ENCODE measurements around the gene ICAM2. TPM values are rescaled to one million over a fixed set of nuclear protein-coding genes. Genes with fewer than 3 reads are reported as not detected.

The ICAM2 gene
- total RNA-seq, 1 donor from 2014 or later, result 43.3 TPM

DNA sequence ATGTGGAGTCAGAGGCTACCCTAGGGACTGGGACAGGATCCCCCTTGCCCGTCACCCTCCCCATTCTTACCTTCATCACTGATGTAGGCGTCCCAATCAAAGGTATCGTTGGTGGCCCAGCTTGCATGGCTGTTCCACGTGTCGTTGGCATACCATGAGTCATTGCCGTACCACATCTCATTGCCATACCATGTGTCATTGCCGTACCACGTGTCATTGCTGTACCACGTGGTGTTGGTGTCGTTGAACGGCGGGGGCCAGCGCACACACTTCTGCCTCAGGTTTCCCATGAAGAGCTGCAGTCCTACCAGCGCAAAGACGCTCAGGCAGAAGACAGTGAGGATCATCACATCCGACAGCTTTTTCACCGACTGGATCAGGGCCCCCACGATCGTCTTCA is 52.5 kb downstream of the ICAM2 start:
- Histone ChIP-seq H3K36me3 (ENCODE audit: control insufficient read depth in 3 of 3, insufficient read depth in 3 of 3, low read length in 3 of 3) (peaks cover 40 to 57% (median 49%) of the 10 kb centered on the region in 3 donors), H3K27me3 (ENCODE audit: control insufficient read depth in 3 of 3, insufficient read depth in 3 of 3, low read length in 3 of 3) (no peaks in the 10 kb centered on the region), H3K9ac (ENCODE audit: low read depth in 1 of 3, low read length in 3 of 3) (no peak overlapping the region), H3K4me3 (ENCODE audit: low read length in 3 of 3) (no peak overlapping the region), H3K27ac (ENCODE audit: low read depth, low read length) (peak overlapping the region; percentile 38), H3K9me3 (ENCODE audit: control insufficient read depth in 3 of 3, low read length in 3 of 3) (no peaks in the 10 kb centered on the region), H3K4me1 (ENCODE audit: control insufficient read depth in 3 of 3, insufficient read depth in 3 of 3, low read length in 3 of 3) (peaks cover 21 to 46% (median 23%) of the 10 kb centered on the region in 3 donors)

DNA sequence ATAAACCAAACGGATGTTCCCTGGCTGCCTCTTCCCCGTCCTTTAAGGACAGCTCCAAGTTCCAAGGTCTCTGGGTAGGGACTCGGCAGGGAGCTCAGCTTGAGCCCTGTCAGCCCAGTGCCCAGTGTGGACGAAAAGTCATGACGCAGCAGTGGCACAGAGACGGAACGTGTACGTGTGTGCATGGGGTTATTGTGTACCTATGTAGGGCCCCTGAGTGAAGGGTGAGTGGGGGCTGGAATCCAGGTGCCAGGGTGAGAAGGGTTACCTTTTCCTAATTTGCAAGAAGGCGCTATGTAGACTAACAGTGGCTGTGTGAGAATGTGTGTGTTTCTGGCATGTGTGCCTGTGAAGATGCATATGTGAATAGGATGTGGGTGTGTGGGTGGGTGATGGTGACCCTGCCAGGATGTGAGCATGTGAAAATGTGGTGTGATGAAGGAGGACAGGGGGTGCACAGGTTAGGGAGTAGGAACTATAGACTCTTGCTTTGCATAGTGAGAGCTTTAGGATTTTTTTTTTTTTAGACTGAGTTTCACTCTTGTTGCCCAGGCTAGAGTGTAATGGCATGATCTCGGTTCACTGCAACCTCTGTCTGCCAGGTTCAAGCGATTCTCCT is 53.7 kb downstream of the ICAM2 start:
- Histone ChIP-seq H3K36me3 (ENCODE audit: control insufficient read depth in 3 of 3, insufficient read depth in 3 of 3, low read length in 3 of 3) (peaks cover 40 to 52% (median 44%) of the 10 kb centered on the region in 3 donors), H3K9ac (ENCODE audit: low read depth in 1 of 3, low read length in 3 of 3) (no peak overlapping the region), H3K27ac (ENCODE audit: low read depth, low read length) (no peak overlapping the region), H3K4me1 (ENCODE audit: control insufficient read depth in 3 of 3, insufficient read depth in 3 of 3, low read length in 3 of 3) (peaks cover 27 to 47% (median 32%) of the 10 kb centered on the region in 3 donors), H3K27me3 (ENCODE audit: control insufficient read depth in 3 of 3, insufficient read depth in 3 of 3, low read length in 3 of 3) (no peaks in the 10 kb centered on the region), H3K4me3 (ENCODE audit: low read length in 3 of 3) (no peak overlapping the region), H3K9me3 (ENCODE audit: control insufficient read depth in 3 of 3, low read length in 3 of 3) (no peaks in the 10 kb centered on the region)

DNA sequence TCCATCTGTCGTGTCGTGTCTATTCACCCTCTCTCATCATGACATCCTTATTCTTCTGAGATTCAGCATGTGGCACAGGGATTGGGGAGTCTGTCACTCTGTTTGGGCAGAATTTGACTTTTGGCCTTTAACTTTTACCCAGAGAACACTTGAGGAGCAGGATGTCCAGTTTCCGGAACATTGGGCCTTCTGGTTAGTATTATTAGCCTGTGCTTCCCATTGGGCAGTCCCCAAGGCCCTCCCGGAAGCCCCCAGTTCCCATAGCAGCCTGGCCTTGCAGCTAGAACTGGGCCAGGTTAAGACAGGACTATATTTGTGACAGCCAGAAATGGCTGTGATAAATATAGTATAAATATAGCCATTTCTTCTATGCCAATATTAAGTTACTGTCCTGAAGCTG is 57.3 kb downstream of the ICAM2 start:
- Histone ChIP-seq H3K27me3 (ENCODE audit: control insufficient read depth in 3 of 3, insufficient read depth in 3 of 3, low read length in 3 of 3) (no peaks in the 10 kb centered on the region), H3K9me3 (ENCODE audit: control insufficient read depth in 3 of 3, low read length in 3 of 3) (no peaks in the 10 kb centered on the region), H3K4me3 (ENCODE audit: low read length in 3 of 3) (peak overlapping the region in 2 of 3 donors; percentile 13 to 29), H3K36me3 (ENCODE audit: control insufficient read depth in 3 of 3, insufficient read depth in 3 of 3, low read length in 3 of 3) (peaks cover 24 to 40% (median 35%) of the 10 kb centered on the region in 3 donors), H3K27ac (ENCODE audit: low read depth, low read length) (peak overlapping the region; percentile 89), H3K9ac (ENCODE audit: low read depth in 1 of 3, low read length in 3 of 3) (peak overlapping the region; percentile 11 to 70 (median 20)), H3K4me1 (ENCODE audit: control insufficient read depth in 3 of 3, insufficient read depth in 3 of 3, low read length in 3 of 3) (peaks cover 48 to 69% (median 56%) of the 10 kb centered on the region in 3 donors)

DNA sequence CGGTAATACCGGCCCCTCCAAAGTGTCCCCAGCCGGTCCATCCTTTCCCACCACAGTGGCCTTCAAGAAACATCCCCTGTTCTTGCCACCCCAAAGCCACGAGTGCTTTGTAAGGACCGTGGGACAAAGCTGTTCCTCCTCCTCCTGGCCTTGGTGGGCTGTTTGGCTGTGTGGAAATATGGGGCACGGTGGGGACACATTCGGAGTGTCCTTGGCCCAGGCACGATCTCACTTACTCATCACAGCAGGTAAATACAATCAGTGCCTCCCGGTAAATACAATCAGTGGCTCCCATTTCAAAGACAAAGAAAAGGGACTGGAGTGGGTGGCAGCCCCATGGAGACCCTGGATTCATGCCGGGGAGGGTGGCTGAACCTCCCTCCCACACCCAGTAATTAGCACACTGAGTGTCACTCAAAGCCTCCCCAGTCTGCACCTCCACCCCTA is 58.1 kb downstream of the ICAM2 start:
- H3K27me3 ChIP-seq (ENCODE audit: control insufficient read depth in 3 of 3, insufficient read depth in 3 of 3, low read length in 3 of 3), result no peaks in the 10 kb centered on the region
- peaks cover 23 to 36% (median 31%) of the 10 kb centered on the region in 3 donors for H3K36me3 ChIP-seq (ENCODE audit: control insufficient read depth in 3 of 3, insufficient read depth in 3 of 3, low read length in 3 of 3)
- no peaks in the 10 kb centered on the region for H3K9me3 ChIP-seq (ENCODE audit: control insufficient read depth in 3 of 3, low read length in 3 of 3)
- peaks cover 48 to 70% (median 54%) of the 10 kb centered on the region in 3 donors for H3K4me1 ChIP-seq (ENCODE audit: control insufficient read depth in 3 of 3, insufficient read depth in 3 of 3, low read length in 3 of 3)
- peak overlapping the region in 2 of 3 donors; percentile 20 to 70 for H3K9ac ChIP-seq (ENCODE audit: low read depth in 1 of 3, low read length in 3 of 3)
- H3K27ac ChIP-seq (ENCODE audit: low read depth, low read length), result peak overlapping the region; percentile 89
- no peak overlapping the region for H3K4me3 ChIP-seq (ENCODE audit: low read length in 3 of 3)

DNA sequence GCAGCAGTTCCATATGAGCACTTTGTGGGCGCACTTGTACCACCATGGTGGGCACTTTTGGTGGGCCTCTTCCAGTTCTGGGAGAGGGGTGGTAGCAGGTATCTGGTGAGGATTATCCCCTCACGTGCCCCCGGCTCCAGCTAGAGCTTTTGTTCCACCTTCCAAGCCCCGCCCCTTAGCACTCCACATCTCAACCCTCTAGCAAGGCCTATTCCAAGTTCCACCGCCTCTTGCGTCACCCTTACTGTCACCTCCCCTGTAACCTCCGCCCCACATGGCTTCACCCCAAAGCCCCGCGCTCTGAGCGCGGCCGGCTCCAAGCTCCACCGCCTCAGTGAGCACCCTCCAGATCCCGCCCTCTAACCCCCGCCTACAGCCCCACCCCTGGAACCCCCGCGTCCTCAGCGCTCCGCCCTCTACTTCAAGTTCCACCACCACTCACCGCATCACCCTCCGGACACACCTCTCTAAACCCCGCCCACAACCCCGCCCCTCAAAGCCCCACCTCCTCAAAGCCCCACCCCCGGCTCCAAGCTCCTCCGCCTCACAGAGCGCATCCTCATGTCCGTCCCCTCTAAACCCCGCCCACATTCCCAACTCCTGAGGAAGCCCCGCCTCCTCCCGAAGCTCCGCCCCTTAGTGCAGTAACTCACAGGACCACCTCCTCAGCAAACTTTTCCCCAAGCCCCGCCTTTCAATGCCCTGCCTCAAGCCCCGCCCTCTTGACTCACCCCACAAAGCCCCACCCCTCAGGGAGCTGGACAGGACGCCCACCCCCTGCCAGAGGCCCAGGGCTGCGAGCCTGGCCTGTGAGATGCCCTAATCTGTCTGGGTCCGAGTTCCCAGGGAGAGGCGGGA is 58.8 kb downstream of the ICAM2 start:
- Histone ChIP-seq H3K4me1 (ENCODE audit: control insufficient read depth in 3 of 3, insufficient read depth in 3 of 3, low read length in 3 of 3) (peaks cover 55 to 73% (median 61%) of the 10 kb centered on the region in 3 donors), H3K27ac (ENCODE audit: low read depth, low read length) (peak overlapping the region; percentile 89), H3K36me3 (ENCODE audit: control insufficient read depth in 3 of 3, insufficient read depth in 3 of 3, low read length in 3 of 3) (peaks cover 27 to 40% (median 34%) of the 10 kb centered on the region in 3 donors), H3K4me3 (ENCODE audit: low read length in 3 of 3) (peak overlapping the region in 2 of 3 donors; percentile 30 to 32), H3K9ac (ENCODE audit: low read depth in 1 of 3, low read length in 3 of 3) (no peak overlapping the region), H3K9me3 (ENCODE audit: control insufficient read depth in 3 of 3, low read length in 3 of 3) (no peaks in the 10 kb centered on the region), H3K27me3 (ENCODE audit: control insufficient read depth in 3 of 3, insufficient read depth in 3 of 3, low read length in 3 of 3) (no peaks in the 10 kb centered on the region)

DNA sequence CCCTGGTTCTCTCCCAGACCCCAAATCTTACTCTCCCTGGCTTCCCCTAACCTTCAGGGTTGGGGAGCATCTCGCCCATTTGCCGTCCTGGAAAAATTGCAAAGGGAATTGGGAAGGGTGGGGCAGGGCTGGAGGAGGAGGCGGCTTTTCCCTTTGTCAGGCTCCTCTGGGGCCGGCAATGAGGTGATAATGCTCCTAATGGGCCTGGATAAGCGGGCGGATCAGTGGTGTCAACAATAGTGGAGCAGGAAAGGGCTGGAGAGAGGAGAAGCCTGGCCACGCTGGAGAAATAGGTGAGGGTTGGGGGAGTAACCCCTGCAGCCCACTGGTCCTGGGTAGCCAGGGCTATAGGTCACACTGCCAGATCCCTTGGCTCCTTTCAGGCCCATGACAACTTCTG is 60.0 kb downstream of the ICAM2 start:
- Histone ChIP-seq H3K4me1 (ENCODE audit: control insufficient read depth in 3 of 3, insufficient read depth in 3 of 3, low read length in 3 of 3) (peaks cover 67 to 82% (median 73%) of the 10 kb centered on the region in 3 donors), H3K9me3 (ENCODE audit: control insufficient read depth in 3 of 3, low read length in 3 of 3) (no peaks in the 10 kb centered on the region), H3K4me3 (ENCODE audit: low read length in 3 of 3) (peak overlapping the region in 1 of 3 donors; percentile 12), H3K36me3 (ENCODE audit: control insufficient read depth in 3 of 3, insufficient read depth in 3 of 3, low read length in 3 of 3) (peaks cover 26 to 41% (median 34%) of the 10 kb centered on the region in 3 donors), H3K27ac (ENCODE audit: low read depth, low read length) (peak overlapping the region; percentile 89), H3K9ac (ENCODE audit: low read depth in 1 of 3, low read length in 3 of 3) (peak overlapping the region in 2 of 3 donors; percentile 54 to 80), H3K27me3 (ENCODE audit: control insufficient read depth in 3 of 3, insufficient read depth in 3 of 3, low read length in 3 of 3) (no peaks in the 10 kb centered on the region)

DNA sequence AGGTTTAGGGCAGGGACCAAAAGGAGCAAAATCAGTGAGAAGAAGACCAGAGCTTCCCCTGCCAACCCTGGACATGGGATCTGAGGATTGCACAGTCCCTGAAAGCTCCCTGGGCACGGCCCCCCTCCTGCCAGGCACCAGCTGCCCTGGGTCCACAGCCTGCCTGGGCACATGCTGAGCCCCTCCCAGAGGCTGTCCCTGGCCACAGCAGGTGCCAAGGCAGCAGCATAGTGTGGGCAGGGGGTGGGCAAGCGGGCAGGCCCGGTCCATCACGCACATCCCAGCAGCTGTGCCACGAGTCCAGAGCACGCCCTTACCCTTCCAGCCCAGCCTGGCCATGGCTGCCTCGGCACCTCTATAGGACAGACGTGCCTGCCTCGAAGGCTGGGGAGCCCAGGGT is 60.4 kb downstream of the ICAM2 start:
- Histone ChIP-seq H3K9me3 (ENCODE audit: control insufficient read depth in 3 of 3, low read length in 3 of 3) (no peaks in the 10 kb centered on the region), H3K36me3 (ENCODE audit: control insufficient read depth in 3 of 3, insufficient read depth in 3 of 3, low read length in 3 of 3) (peaks cover 30 to 41% (median 36%) of the 10 kb centered on the region in 3 donors), H3K27ac (ENCODE audit: low read depth, low read length) (peak overlapping the region; percentile 89), H3K9ac (ENCODE audit: low read depth in 1 of 3, low read length in 3 of 3) (peak overlapping the region in 2 of 3 donors; percentile 54 to 80), H3K4me1 (ENCODE audit: control insufficient read depth in 3 of 3, insufficient read depth in 3 of 3, low read length in 3 of 3) (peaks cover 71 to 86% (median 77%) of the 10 kb centered on the region in 3 donors), H3K27me3 (ENCODE audit: control insufficient read depth in 3 of 3, insufficient read depth in 3 of 3, low read length in 3 of 3) (no peaks in the 10 kb centered on the region), H3K4me3 (ENCODE audit: low read length in 3 of 3) (peak overlapping the region in 1 of 3 donors; percentile 12)

DNA sequence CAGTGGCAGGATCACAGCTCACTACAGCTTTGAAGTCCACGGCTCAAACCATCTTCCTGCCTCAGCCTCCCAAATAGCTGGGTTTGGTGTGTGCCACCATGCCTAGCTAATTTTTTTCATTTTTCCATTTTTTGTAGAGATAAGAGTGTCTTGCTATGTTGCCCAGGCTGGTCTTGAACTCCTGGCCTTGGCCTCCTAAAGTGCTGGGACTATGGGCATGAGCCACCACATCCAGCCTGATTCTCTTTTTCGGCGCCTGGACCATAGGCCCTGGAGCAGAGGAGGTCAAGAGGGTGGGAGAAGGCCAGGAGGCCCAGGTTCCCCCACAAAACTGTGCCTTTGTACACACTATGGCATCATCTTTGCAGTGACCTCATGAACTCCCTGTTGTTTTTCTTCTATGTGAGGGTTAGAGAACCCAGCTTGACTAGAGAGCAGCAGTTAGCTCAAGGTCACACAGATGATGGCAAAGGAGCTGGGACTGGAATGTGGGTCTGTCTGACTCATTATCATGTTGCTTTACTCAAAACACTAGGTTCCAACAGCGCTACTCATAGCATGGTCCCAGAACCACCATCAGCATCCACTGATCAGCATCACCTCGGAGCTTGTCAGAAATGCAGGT is 64.0 kb downstream of the ICAM2 start:
- Histone ChIP-seq H3K4me1 (ENCODE audit: control insufficient read depth in 3 of 3, insufficient read depth in 3 of 3, low read length in 3 of 3) (peaks cover 68 to 88% (median 75%) of the 10 kb centered on the region in 3 donors), H3K27ac (ENCODE audit: low read depth, low read length) (peak overlapping the region; percentile 81), H3K4me3 (ENCODE audit: low read length in 3 of 3) (no peak overlapping the region), H3K9ac (ENCODE audit: low read depth in 1 of 3, low read length in 3 of 3) (peak overlapping the region in 2 of 3 donors; percentile 29 to 81), H3K36me3 (ENCODE audit: control insufficient read depth in 3 of 3, insufficient read depth in 3 of 3, low read length in 3 of 3) (peaks cover 23 to 38% (median 24%) of the 10 kb centered on the region in 3 donors), H3K9me3 (ENCODE audit: control insufficient read depth in 3 of 3, low read length in 3 of 3) (no peaks in the 10 kb centered on the region), H3K27me3 (ENCODE audit: control insufficient read depth in 3 of 3, insufficient read depth in 3 of 3, low read length in 3 of 3) (no peaks in the 10 kb centered on the region)

DNA sequence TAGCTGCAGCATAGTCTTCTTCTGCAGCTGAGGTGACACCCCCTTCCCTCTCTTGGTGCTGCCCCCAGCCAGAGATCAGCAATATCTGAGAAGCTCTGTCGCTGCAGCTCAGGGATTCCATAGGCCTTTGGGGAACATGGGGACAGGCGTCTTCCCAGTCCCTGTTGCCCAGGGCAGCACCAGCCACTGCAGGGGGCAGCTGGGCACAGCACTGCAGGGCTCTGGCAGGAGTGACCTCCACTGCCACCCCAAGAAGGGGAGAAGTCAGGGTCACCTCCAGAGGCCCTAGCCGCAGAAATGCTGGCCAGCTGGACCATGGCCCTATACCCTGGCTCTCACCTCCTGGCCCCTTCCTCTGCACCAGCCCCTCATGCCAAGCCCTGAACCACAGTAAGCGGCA is 64.6 kb downstream of the ICAM2 start:
- H3K9ac ChIP-seq (ENCODE audit: low read depth in 1 of 3, low read length in 3 of 3), result peak overlapping the region; percentile 29 to 81 (median 79)
- H3K9me3 ChIP-seq (ENCODE audit: control insufficient read depth in 3 of 3, low read length in 3 of 3), result no peaks in the 10 kb centered on the region
- peaks cover 65 to 88% (median 73%) of the 10 kb centered on the region in 3 donors for H3K4me1 ChIP-seq (ENCODE audit: control insufficient read depth in 3 of 3, insufficient read depth in 3 of 3, low read length in 3 of 3)
- peak overlapping the region; percentile 81 for H3K27ac ChIP-seq (ENCODE audit: low read depth, low read length)
- H3K4me3 ChIP-seq (ENCODE audit: low read length in 3 of 3), result no peak overlapping the region
- peaks cover 26 to 38% (median 29%) of the 10 kb centered on the region in 3 donors for H3K36me3 ChIP-seq (ENCODE audit: control insufficient read depth in 3 of 3, insufficient read depth in 3 of 3, low read length in 3 of 3)
- no peaks in the 10 kb centered on the region for H3K27me3 ChIP-seq (ENCODE audit: control insufficient read depth in 3 of 3, insufficient read depth in 3 of 3, low read length in 3 of 3)

Data from skeletal muscle tissue (tissue), 4 donors.